Esophagus muscularis mucosa (tissue), 4 donors: ENCODE data around the gene AFF1. TPM values are rescaled to one million over a fixed set of nuclear protein-coding genes. Genes with fewer than 3 reads are reported as not detected.

Experiments used
- DNase-seq: peaks from one replicate; pipeline ENCODE4 v3.0.0-alpha.2; 2017; ENCODE audit errors: extremely low spot score
- H3K27ac ChIP-seq, 4 donors: fragments of 200-600 bp; sonication (generic); replicated peaks in 1 of 4; 1 replicate in 3 of 4; 2 replicates in 1 of 4; pipeline ENCODE4 v1.5.1; 2016 to 2019; ENCODE audit warnings: mild to moderate bottlenecking in 1 of 4
- H3K27me3 ChIP-seq, 4 donors: fragments of 200-600 bp; sonication (generic); one replicate each; pipeline versions ENCODE4 v1.5.1 to v1.6.0; 2016 to 2019
- H3K36me3 ChIP-seq, 4 donors: fragments of 200-600 bp; sonication (generic); one replicate each; pipeline ENCODE4 v1.5.1; 2016 to 2019
- H3K4me1 ChIP-seq, 4 donors: fragments of 200-600 bp; sonication (generic); one replicate each; pipeline ENCODE4 v1.5.1; 2016 to 2019
- H3K4me3 ChIP-seq, 4 donors: fragments of 200-600 bp; sonication (generic); 1 replicate in 2 of 4; 2 replicates in 2 of 4; pipeline ENCODE4 v1.5.1; 2016 to 2019; ENCODE audit warnings: mild to moderate bottlenecking in 4 of 4, moderate library complexity in 1 of 4
- H3K9me3 ChIP-seq, 4 donors: fragments of 200-600 bp; sonication (generic); 1 replicate in 3 of 4; 2 replicates in 1 of 4; pipeline ENCODE4 v1.5.1; 2016 to 2019
- WGBS: methylation state at CpG from one replicate; pipeline ENCODE4 v1.1.5; 2018; 5-methylcytosine and 5-hydroxymethylcytosine counted together
- intact Hi-C: fragments of 100-400 bp; cut with DNase I; formaldehyde crosslinking; loops from one replicate; pipeline ENCODE4 v1.15.1; 2023
- total RNA-seq, 4 donors: library from RNA; depleted of rRNA; stranded (reverse); fragments of >200 nt; gene quantifications; one replicate each; pipeline versions ENCODE4 v1.1.0 to v1.2.1, GENCODE V29; 2016
- TF ChIP-seq, protein P1 (sequence below), 3 experiments: fragments of 200-600 bp in 2 of 3; fragments of 450-650 bp in 1 of 3; sonication (generic) in 2 of 3; IDR thresholded peaks; one replicate each; pipeline ENCODE4 v1.5.1; 2017 to 2019; ENCODE audit warnings: antibody characterized with exemption in 3 of 3, mild to moderate bottlenecking in 2 of 3, moderate library complexity in 1 of 3

The AFF1 gene
- total RNA-seq, 4 donors from 2014 or later: 53.6 to 85.2 (median 70.6) TPM

DNA sequence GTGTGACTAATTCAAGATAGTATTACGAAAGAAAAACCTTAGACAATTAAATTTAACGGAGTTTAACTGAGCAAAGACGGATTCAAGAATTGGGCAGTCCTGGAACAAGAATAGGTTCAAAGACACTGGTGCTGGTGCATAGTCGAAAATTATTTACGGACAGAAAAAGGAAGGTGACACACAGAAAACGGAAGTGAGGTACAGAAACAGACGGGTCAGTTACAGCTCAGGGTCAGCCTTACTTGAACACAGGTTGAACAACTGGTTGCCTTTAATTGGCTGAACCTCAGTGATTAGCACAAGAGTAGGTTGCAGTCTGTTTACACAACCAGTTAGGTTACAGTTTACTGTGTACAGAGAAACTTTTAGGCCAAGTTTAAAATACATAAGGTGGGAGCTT lies 254.1 kb downstream of the AFF1 start:
- no peaks in the 10 kb centered on the region for H3K36me3 ChIP-seq
- H3K9me3 ChIP-seq: no peaks in the 10 kb centered on the region
- DNase-seq: no peak
- H3K27me3 ChIP-seq: no peaks in the 10 kb centered on the region
- no peak overlapping the region for H3K4me3 ChIP-seq
- intact Hi-C loops: no loop called here
- 96% methylated on average over 7 of the region's 7 CpGs for WGBS
- no peak overlapping the region for H3K27ac ChIP-seq
- TF ChIP-seq, protein P1, sequence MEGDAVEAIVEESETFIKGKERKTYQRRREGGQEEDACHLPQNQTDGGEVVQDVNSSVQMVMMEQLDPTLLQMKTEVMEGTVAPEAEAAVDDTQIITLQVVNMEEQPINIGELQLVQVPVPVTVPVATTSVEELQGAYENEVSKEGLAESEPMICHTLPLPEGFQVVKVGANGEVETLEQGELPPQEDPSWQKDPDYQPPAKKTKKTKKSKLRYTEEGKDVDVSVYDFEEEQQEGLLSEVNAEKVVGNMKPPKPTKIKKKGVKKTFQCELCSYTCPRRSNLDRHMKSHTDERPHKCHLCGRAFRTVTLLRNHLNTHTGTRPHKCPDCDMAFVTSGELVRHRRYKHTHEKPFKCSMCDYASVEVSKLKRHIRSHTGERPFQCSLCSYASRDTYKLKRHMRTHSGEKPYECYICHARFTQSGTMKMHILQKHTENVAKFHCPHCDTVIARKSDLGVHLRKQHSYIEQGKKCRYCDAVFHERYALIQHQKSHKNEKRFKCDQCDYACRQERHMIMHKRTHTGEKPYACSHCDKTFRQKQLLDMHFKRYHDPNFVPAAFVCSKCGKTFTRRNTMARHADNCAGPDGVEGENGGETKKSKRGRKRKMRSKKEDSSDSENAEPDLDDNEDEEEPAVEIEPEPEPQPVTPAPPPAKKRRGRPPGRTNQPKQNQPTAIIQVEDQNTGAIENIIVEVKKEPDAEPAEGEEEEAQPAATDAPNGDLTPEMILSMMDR (IDR thresholded peaks at IDR 0.05): no peak
- H3K4me1 ChIP-seq: no peaks in the 10 kb centered on the region

Other genes with a start within 250 kb of the AFF1 start
- 1 to 10 TPM in 3 of 4 donors, not detected in 1; 1.8 to 8.4 (median 3.4) TPM for gene SLC10A6, start 85.6 kb upstream of the AFF1 start, total RNA-seq
- gene C4orf36, start 42.6 kb upstream of the AFF1 start, total RNA-seq: 1 to 10 TPM in 1 of 4 donors, not detected in 3; 1.3 TPM